GM18858 (cell line): ENCODE results near the gene PRCC.

Experiments used
- ATAC-seq: cut with Tn5 transposase; IDR thresholded peaks from one replicate; pipeline ENCODE4 v1.9.1; 2021; ENCODE audit not compliant: unreplicated experiment

Gene PRCC

GRCh38 chr1:156767101-156767878 is at the start of gene PRCC:
PRCC (plus strand) TSS chr1:156767535; CDS start chr1:156767772, 237 bp downstream.
- ATAC-seq, result peak; percentile 83

GRCh38 chr1:156721131-156721530 is 46.2 kb upstream of the PRCC start:
- ATAC-seq, result no peak

GRCh38 chr1:156721535-156721934 is 45.8 kb upstream of the PRCC start:
- no peak for ATAC-seq

GRCh38 chr1:156725683-156726280 is 41.6 kb upstream of the PRCC start:
- no peak for ATAC-seq

GRCh38 chr1:156726549-156727226 is 40.6 kb upstream of the PRCC start:
- no peak for ATAC-seq

- no peak for ATAC-seq
Observed at GRCh38 chr1:156727492-156727891, 39.8 kb upstream of the PRCC start.

- peak; percentile 39 for ATAC-seq
Observed at GRCh38 chr1:156727926-156728598, 39.3 kb upstream of the PRCC start, which contains the start of gene METTL25B. METTL25B (plus strand) TSS chr1:156728469; CDS start chr1:156729105, 636 bp downstream.

- peak; percentile 79 for ATAC-seq
Observed at GRCh38 chr1:156728599-156729462, 38.5 kb upstream of the PRCC start, which contains the start of gene ISG20L2. ISG20L2 (minus strand) TSS chr1:156728766; CDS start chr1:156727652, 1,114 bp downstream.

GRCh38 chr1:156733989-156734584 is 33.2 kb upstream of the PRCC start:
- ATAC-seq, result no peak

- no peak for ATAC-seq
Observed at GRCh38 chr1:156738407-156738806, 28.9 kb upstream of the PRCC start.

- no peak for ATAC-seq
Observed at GRCh38 chr1:156738916-156739315, 28.4 kb upstream of the PRCC start.

- ATAC-seq, result no peak
Observed at GRCh38 chr1:156740237-156740740, 27.0 kb upstream of the PRCC start.

- ATAC-seq, result peak; percentile 74
Observed at GRCh38 chr1:156740741-156741480, 26.4 kb upstream of the PRCC start, which contains the start of gene MRPL24. MRPL24 (minus strand) TSS chr1:156741088; CDS start chr1:156738704, 2,384 bp downstream.

GRCh38 chr1:156741481-156741983 is 25.8 kb upstream of the PRCC start:
- no peak for ATAC-seq

GRCh38 chr1:156742017-156742416 is 25.3 kb upstream of the PRCC start:
- no peak for ATAC-seq

- ATAC-seq, result no peak
Observed at GRCh38 chr1:156742801-156743200, 24.5 kb upstream of the PRCC start.

GRCh38 chr1:156743367-156744302 is 23.7 kb upstream of the PRCC start:
- no peak for ATAC-seq
